CD14-positive monocyte (primary cell): ENCODE data around the gene PDZK1IP1. TPM values are rescaled to one million over a fixed set of nuclear protein-coding genes. Genes with fewer than 3 reads are reported as not detected.
A peak's percentile ranks its signal among the peaks of the same experiment; 100 is the strongest.

Experiments
- DNase-seq, 3 donors: peaks; one replicate each; pipeline ENCODE4 v3.0.0-alpha.2; 2011 to 2022
- H2AFZ ChIP-seq: 2 replicates; pipeline ENCODE4 v1.6.0; 2012; ENCODE audit warnings: mild to moderate bottlenecking, low read depth, low read length, inconsistent platforms; ENCODE audit not compliant: insufficient read depth, poor library complexity, severe bottlenecking
- H3K27ac ChIP-seq, 2 donors: 1 replicate in 1 of 2; 2 replicates in 1 of 2; pipeline ENCODE4 v1.5.1; 2012 to 2013; ENCODE audit warnings: low read length in 2 of 2, control low read depth in 1 of 2, inconsistent platforms in 1 of 2, low read depth in 1 of 2, mild to moderate bottlenecking in 1 of 2
- H3K27me3 ChIP-seq, 2 donors: one replicate each; pipeline versions ENCODE4 v1.6.0 to v1.6.1; 2011 to 2013; ENCODE audit warnings: low read length in 2 of 2; ENCODE audit not compliant: control insufficient read depth in 2 of 2, insufficient read depth in 2 of 2
- H3K36me3 ChIP-seq, 2 donors: replicated peaks in 1 of 2; 1 replicate in 1 of 2; 2 replicates in 1 of 2; pipeline versions ENCODE4 v1.5.1 to v1.6.1; 2012 to 2013; ENCODE audit warnings: low read length in 2 of 2, control low read depth in 1 of 2, inconsistent platforms in 1 of 2, mild to moderate bottlenecking in 1 of 2; ENCODE audit not compliant: insufficient read depth in 2 of 2, control insufficient read depth in 1 of 2
- H3K4me1 ChIP-seq, 2 donors: 1 replicate in 1 of 2; 2 replicates in 1 of 2; pipeline versions ENCODE4 v1.5.1 to v1.6.1; 2012 to 2013; ENCODE audit warnings: low read length in 2 of 2, control low read depth in 1 of 2, inconsistent platforms in 1 of 2, mild to moderate bottlenecking in 1 of 2, moderate library complexity in 1 of 2; ENCODE audit not compliant: insufficient read depth in 2 of 2, control insufficient read depth in 1 of 2
- H3K4me2 ChIP-seq: replicated peaks from 2 replicates; pipeline ENCODE3; 2012; ENCODE audit warnings: low read length, moderate library complexity, mild to moderate bottlenecking; ENCODE audit not compliant: poor library complexity, severe bottlenecking; ENCODE audit errors: extremely low read depth
- H3K4me3 ChIP-seq, 3 experiments: fragments of 200-600 bp in 1 of 3; sonication (generic) in 1 of 3; replicated peaks in 1 of 3; 1 replicate in 2 of 3; 2 replicates in 1 of 3; pipeline ENCODE4 v1.5.1; 2011 to 2013; ENCODE audit warnings: low read length in 3 of 3, mild to moderate bottlenecking in 3 of 3, control low read depth in 2 of 3, low read depth in 2 of 3, inconsistent platforms in 1 of 3, moderate library complexity in 1 of 3
- H3K79me2 ChIP-seq: 2 replicates; pipeline ENCODE4 v1.6.0; 2012; ENCODE audit warnings: mild to moderate bottlenecking, control low read depth, inconsistent platforms, low read length, moderate library complexity; ENCODE audit not compliant: insufficient read depth
- H3K9ac ChIP-seq: 2 replicates; pipeline ENCODE4 v1.6.0; 2017; ENCODE audit warnings: low read length, mild to moderate bottlenecking; ENCODE audit not compliant: insufficient read depth, poor library complexity, severe bottlenecking
- H3K9me3 ChIP-seq, 2 donors: replicated peaks in 1 of 2; 1 replicate in 1 of 2; 2 replicates in 1 of 2; pipeline versions ENCODE4 v1.5.1 to v1.6.1; 2012 to 2013; ENCODE audit warnings: low read length in 2 of 2, control low read depth in 1 of 2; ENCODE audit not compliant: control insufficient read depth in 1 of 2, insufficient read depth in 1 of 2
- H4K20me1 ChIP-seq: 2 replicates; pipeline ENCODE4 v1.6.0; 2012; ENCODE audit warnings: mild to moderate bottlenecking, low read length, control low read depth, moderate library complexity; ENCODE audit not compliant: insufficient read depth
- H3K27ac Mint-ChIP-seq, 7 donors: one replicate each; pipeline ENCODE4 v1.8.0; 2020; ENCODE audit warnings: mild to moderate bottlenecking in 7 of 7, mixed read lengths in 7 of 7, moderate library complexity in 6 of 7, inconsistent platforms in 2 of 7
- H3K27me3 Mint-ChIP-seq, 3 donors: one replicate each; pipeline ENCODE4 v1.8.0; 2021 to 2022; ENCODE audit warnings: low read depth in 3 of 3, mild to moderate bottlenecking in 3 of 3, mixed read lengths in 3 of 3, moderate library complexity in 3 of 3, inconsistent platforms in 1 of 3
- H3K36me3 Mint-ChIP-seq, 2 donors: one replicate each; pipeline ENCODE4 v1.8.0; 2020; ENCODE audit warnings: mixed read lengths in 2 of 2, inconsistent platforms in 1 of 2, mild to moderate bottlenecking in 1 of 2
- H3K4me1 Mint-ChIP-seq: one replicate; pipeline ENCODE4 v1.8.0; 2020; ENCODE audit warnings: mild to moderate bottlenecking, mixed read lengths
- H3K4me3 Mint-ChIP-seq, 2 donors: one replicate each; pipeline ENCODE4 v1.8.0; 2020; ENCODE audit warnings: mild to moderate bottlenecking in 2 of 2, mixed read lengths in 2 of 2, moderate library complexity in 1 of 2
- H3K9me3 Mint-ChIP-seq, 7 donors: one replicate each; pipeline ENCODE4 v1.8.0; 2020 to 2022; ENCODE audit warnings: mixed read lengths in 7 of 7, mild to moderate bottlenecking in 6 of 7, moderate library complexity in 6 of 7, inconsistent platforms in 2 of 7
- whole genome bisulfite sequencing: methylation state at CpG from one replicate; pipeline ENCODE4 v1.1.5; 2013; ENCODE audit warnings: missing lambda C conversion rate; ENCODE audit not compliant: insufficient coverage; 5-methylcytosine and 5-hydroxymethylcytosine counted together
- intact Hi-C, 2 donors: fragments of 100-400 bp; cut with micrococcal nuclease; formaldehyde crosslinking; loops; one replicate each; pipeline versions ENCODE4 v1.15.0 to v1.15.1; 2023
- polyA plus RNA-seq, 3 donors: library from polyadenylated mRNA; depleted of rRNA in 1 of 3; unstranded in 2 of 3; stranded (reverse) in 1 of 3; fragments of 300-500 nt in 2 of 3; fragments of >200 nt in 1 of 3; fragmentation: Illumina TruSeq in 2 of 3; gene quantifications; 1 replicate in 2 of 3; 2 replicates in 1 of 3; pipeline ENCODE4 v1.2.3, GENCODE V29; 2012 to 2021
- TF ChIP-seq, protein P1 (sequence below): fragments of 200-600 bp; IDR thresholded peaks from one replicate; pipeline ENCODE4 v1.8.0; 2022; ENCODE audit warnings: antibody characterized with exemption, mild to moderate bottlenecking

PDZK1IP1 gene
- polyA plus RNA-seq, 3 donors = 1.4 TPM; not detected in 2

- no peaks in the 10 kb centered on the region for H3K36me3 Mint-ChIP-seq
- H3K4me3 Mint-ChIP-seq = peak overlapping the region; percentile 81 to 96
- intact Hi-C loops = no loop called here
- Histone ChIP-seq H3K4me3 (peak overlapping the region; percentile 10 to 67 (median 39)), H3K4me2 (peak overlapping the region; percentile 83), H3K4me1 (peaks cover 7 to 12% of the 10 kb centered on the region in 2 donors), H3K36me3 (no peaks in the 10 kb centered on the region), H3K9ac (peak overlapping the region; percentile 25), H3K27me3 (peaks cover 0 to 13% of the 10 kb centered on the region in 2 donors), H4K20me1 (no peaks in the 10 kb centered on the region), H3K79me2 (no peaks in the 10 kb centered on the region), H3K27ac (no peak overlapping the region), H3K9me3 (no peaks in the 10 kb centered on the region), H2AFZ (peak overlapping the region; percentile 78)
- H3K27me3 Mint-ChIP-seq = peaks cover 14 to 31% (median 17%) of the 10 kb centered on the region in 3 donors
- H3K27ac Mint-ChIP-seq = peak overlapping the region in 3 of 7 donors; percentile 26 to 86 (median 26)
- TF ChIP-seq, protein P1, sequence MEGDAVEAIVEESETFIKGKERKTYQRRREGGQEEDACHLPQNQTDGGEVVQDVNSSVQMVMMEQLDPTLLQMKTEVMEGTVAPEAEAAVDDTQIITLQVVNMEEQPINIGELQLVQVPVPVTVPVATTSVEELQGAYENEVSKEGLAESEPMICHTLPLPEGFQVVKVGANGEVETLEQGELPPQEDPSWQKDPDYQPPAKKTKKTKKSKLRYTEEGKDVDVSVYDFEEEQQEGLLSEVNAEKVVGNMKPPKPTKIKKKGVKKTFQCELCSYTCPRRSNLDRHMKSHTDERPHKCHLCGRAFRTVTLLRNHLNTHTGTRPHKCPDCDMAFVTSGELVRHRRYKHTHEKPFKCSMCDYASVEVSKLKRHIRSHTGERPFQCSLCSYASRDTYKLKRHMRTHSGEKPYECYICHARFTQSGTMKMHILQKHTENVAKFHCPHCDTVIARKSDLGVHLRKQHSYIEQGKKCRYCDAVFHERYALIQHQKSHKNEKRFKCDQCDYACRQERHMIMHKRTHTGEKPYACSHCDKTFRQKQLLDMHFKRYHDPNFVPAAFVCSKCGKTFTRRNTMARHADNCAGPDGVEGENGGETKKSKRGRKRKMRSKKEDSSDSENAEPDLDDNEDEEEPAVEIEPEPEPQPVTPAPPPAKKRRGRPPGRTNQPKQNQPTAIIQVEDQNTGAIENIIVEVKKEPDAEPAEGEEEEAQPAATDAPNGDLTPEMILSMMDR = peak; percentile 79
- DNase-seq = peak; percentile 57 to 64 (median 61)
- H3K4me1 Mint-ChIP-seq = peaks cover 14% of the 10 kb centered on the region
- peaks cover 0 to 2% (median 0%) of the 10 kb centered on the region in 7 donors for H3K9me3 Mint-ChIP-seq
- WGBS = 11% methylated on average over 27 of the region's 30 CpGs
Measured at GRCh38 chr1:47179017-47179987, 10.5 kb downstream of the PDZK1IP1 start.

DNA sequence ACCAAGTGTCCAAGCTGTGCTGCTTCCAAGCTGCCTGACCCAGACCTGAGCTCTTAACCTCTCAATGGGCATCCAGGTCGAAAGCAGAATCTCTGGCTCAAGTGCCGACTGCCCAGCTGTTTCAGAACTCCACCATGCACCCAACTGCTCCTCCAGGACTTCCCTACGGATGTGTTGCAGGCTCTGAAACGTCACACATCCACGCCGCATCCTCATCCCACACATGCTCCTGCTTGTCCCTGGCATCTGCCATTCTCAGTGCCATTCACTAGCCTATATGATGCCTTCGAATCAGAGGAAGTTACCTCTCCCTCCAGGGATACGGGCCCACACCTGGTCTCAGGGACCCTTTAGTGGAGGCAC, 11.2 kb downstream of the PDZK1IP1 start:
- Histone ChIP-seq H3K4me2 (peak overlapping the region; percentile 83), H4K20me1 (no peaks in the 10 kb centered on the region), H2AFZ (no peak overlapping the region), H3K27me3 (peaks cover 0 to 13% of the 10 kb centered on the region in 2 donors), H3K36me3 (no peaks in the 10 kb centered on the region), H3K4me1 (peaks cover 7 to 12% of the 10 kb centered on the region in 2 donors), H3K9ac (no peak overlapping the region), H3K79me2 (no peaks in the 10 kb centered on the region), H3K4me3 (peak overlapping the region in 1 of 3 experiments; percentile 67), H3K27ac (no peak overlapping the region), H3K9me3 (no peaks in the 10 kb centered on the region)
- DNase-seq = no peak
- Mint-ChIP-seq H3K4me3 (no peak overlapping the region), H3K4me1 (peaks cover 14% of the 10 kb centered on the region), H3K27ac (peak overlapping the region in 1 of 7 donors; percentile 26), H3K9me3 (peaks cover 0 to 2% (median 0%) of the 10 kb centered on the region in 7 donors), H3K36me3 (no peaks in the 10 kb centered on the region), H3K27me3 (peaks cover 14 to 31% (median 18%) of the 10 kb centered on the region in 3 donors)
- TF ChIP-seq, protein P1 = no peak
- WGBS = 83% methylated on average over 8 of the region's 8 CpGs
- intact Hi-C loops = no loop called here
